HG03460 (cell line): ENCODE measurements around the gene ABCA1.
"Not testable (repeated sequence)": the region's sequence is repeated elsewhere in the genome, so short reads cannot be mapped to it uniquely, and the experiment has no call there.

ENCODE experiments used
- ATAC-seq: cut with Tn5 transposase; IDR thresholded peaks from one replicate; pipeline ENCODE4 v1.9.1; 2021; ENCODE audit not compliant: unreplicated experiment

The ABCA1 gene

GRCh38 chr9:104875320-104875719 is 52.6 kb downstream of the ABCA1 start:
- ATAC-seq, result no peak

- no peak for ATAC-seq
Measured at GRCh38 chr9:104873489-104873850, 54.5 kb downstream of the ABCA1 start.

- no peak for ATAC-seq
Measured at GRCh38 chr9:104872656-104873488, 55.1 kb downstream of the ABCA1 start.

- ATAC-seq, result no peak
Measured at GRCh38 chr9:104871961-104872527, 55.9 kb downstream of the ABCA1 start.

- no peak for ATAC-seq
Measured at GRCh38 chr9:104869811-104870210, 58.1 kb downstream of the ABCA1 start.

GRCh38 chr9:104868687-104869404 is 59.1 kb downstream of the ABCA1 start:
- peak; percentile 88 for ATAC-seq

- no peak for ATAC-seq
Measured at GRCh38 chr9:104868303-104868686, 59.7 kb downstream of the ABCA1 start.

- no peak for ATAC-seq
Measured at GRCh38 chr9:104866191-104866590, 61.8 kb downstream of the ABCA1 start.

GRCh38 chr9:104864675-104865104 is 63.3 kb downstream of the ABCA1 start:
- ATAC-seq, result no peak

- ATAC-seq, result peak; percentile 75
Measured at GRCh38 chr9:104863180-104863883, 64.6 kb downstream of the ABCA1 start.

GRCh38 chr9:104861397-104861796 is 66.6 kb downstream of the ABCA1 start:
- no peak for ATAC-seq

- no peak for ATAC-seq
Measured at GRCh38 chr9:104860263-104860662, 67.7 kb downstream of the ABCA1 start.

GRCh38 chr9:104858846-104859245 is 69.1 kb downstream of the ABCA1 start:
- no peak for ATAC-seq

GRCh38 chr9:104858271-104858670 is 69.7 kb downstream of the ABCA1 start:
- ATAC-seq, result no peak

GRCh38 chr9:104856413-104856941 is 71.5 kb downstream of the ABCA1 start:
- no peak for ATAC-seq

- ATAC-seq, result no peak
Measured at GRCh38 chr9:104855807-104856206, 72.1 kb downstream of the ABCA1 start.

- ATAC-seq, result not testable (repeated sequence)
Measured at GRCh38 chr9:104855258-104855657, 72.7 kb downstream of the ABCA1 start.

- ATAC-seq, result no peak
Measured at GRCh38 chr9:104854613-104855012, 73.3 kb downstream of the ABCA1 start.

- no peak for ATAC-seq
Measured at GRCh38 chr9:104853683-104854082, 74.3 kb downstream of the ABCA1 start.

- no peak for ATAC-seq
Measured at GRCh38 chr9:104853159-104853558, 74.8 kb downstream of the ABCA1 start.

GRCh38 chr9:104851546-104851920 is 76.4 kb downstream of the ABCA1 start:
- ATAC-seq, result no peak
